Fibroblast of skin of back (primary cell): ENCODE measurements around the gene SARDH. TPM values are rescaled to one million over a fixed set of nuclear protein-coding genes. Genes with fewer than 3 reads are reported as not detected.
A peak's percentile ranks its signal among the peaks of the same experiment; 100 is the strongest.

Source experiments
- DNase-seq: peaks from one replicate; pipeline ENCODE4 v3.0.0-alpha.2; 2013
- polyA plus RNA-seq, 2 experiments: library from polyadenylated mRNA; unstranded; fragments of 120-200 nt; gene quantifications; one replicate each; pipeline ENCODE4 v1.2.1, GENCODE V29; 2013; ENCODE audit not compliant: insufficient read length in 2 of 2

SARDH gene
- polyA plus RNA-seq (2013, experiment 1 of 2; ENCODE audit: insufficient read length): 1.2 TPM
- polyA plus RNA-seq (2013, experiment 2 of 2; ENCODE audit: insufficient read length): 1.2 TPM

DNA sequence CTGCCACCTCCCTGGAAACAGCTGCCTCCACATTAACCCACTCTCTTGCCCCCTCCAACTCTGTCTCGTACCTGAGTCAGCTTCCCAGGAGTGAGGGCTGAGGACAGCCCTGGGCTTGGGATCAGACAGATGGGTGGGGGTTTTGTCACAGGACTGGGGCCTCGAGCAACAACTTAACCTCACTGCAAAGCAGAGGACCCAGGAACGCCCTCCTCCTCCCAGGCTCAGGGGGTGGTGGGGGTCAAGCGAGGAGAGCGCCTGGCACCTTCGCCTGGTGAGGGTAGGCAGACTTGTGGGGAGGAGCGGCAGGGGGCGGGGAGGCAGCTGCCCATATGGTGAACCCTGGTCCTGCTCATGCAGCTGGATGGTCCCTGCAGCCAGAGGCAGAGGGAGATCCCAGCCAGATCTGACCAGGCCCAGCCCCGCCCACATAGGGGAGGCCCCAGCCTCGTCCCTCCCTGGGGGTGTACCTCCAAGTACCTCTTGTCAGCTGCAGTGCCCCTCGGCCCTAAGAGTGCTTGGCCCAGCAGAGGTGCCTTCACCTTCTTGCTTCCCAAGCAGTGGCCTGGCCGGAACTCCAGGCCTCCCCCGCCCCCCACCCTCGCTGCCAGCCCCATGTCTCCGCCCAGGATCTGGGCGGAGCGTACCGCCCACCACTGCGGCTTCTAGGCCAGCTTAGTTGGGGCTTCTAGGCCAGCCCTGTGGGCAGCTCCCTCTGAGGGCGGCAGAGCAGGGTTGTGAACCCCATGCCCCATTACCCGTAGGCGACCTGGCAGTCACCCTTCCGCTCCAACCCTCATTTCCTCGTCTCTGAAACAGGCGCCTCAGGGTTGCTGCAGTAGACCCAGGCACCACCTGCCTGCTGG, at the start of gene SARDH:
TSS of gene SARDH (minus strand) at position 579 of the 866 bp plus-strand sequence. CDS start 4,179 bp downstream, outside the sequence.
- peak; percentile 30 for DNase-seq

DNA sequence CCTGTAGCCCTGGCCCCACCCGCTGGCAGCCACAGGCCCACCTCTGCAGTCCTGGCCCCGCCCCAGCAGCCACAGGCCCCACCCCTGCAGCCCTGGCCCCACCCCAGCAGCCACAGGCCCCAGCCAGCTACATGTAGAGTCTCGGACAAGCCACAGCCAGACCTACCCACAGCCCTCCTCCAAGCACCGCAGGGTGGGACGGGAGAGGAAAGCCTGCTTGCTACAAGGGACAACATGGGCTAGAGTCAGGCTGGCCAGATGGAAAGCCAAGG, 49.5 kb upstream of the SARDH start:
- DNase-seq: peak; percentile 12

- DNase-seq: no peak
Observed at GRCh38 chr9:133786907-133787753, 49.0 kb upstream of the SARDH start.

GRCh38 chr9:133786371-133786753, 48.2 kb upstream of the SARDH start:
- no peak for DNase-seq

DNA sequence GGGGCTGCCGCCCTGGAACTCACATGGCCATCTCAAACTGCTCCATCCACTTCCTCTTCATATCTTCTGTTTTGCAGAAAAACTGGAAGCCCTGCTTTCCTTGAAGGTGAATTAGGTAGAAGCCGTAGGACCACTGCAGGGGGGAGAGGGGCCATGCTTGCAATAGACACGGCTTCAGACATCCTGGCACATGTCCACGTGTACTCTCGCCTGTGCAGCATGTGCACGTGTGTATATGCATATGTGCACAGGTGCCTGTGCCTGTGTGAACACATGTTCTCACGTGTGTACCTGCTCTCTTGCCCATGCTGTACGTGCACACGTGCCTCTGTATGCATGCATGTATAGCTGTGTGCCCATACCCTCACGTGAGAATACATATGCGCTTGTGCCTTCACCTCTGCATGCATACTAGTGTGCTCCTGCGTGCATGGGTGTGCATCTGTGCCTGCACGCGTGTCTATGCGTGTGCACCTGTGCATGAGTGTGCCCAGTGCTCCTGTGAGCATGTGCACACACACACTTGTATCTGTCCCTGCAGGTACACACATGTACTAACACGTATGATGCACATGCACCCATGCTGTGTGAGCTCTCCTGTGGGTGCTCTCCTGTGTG, 47.7 kb upstream of the SARDH start:
- DNase-seq: no peak

DNA sequence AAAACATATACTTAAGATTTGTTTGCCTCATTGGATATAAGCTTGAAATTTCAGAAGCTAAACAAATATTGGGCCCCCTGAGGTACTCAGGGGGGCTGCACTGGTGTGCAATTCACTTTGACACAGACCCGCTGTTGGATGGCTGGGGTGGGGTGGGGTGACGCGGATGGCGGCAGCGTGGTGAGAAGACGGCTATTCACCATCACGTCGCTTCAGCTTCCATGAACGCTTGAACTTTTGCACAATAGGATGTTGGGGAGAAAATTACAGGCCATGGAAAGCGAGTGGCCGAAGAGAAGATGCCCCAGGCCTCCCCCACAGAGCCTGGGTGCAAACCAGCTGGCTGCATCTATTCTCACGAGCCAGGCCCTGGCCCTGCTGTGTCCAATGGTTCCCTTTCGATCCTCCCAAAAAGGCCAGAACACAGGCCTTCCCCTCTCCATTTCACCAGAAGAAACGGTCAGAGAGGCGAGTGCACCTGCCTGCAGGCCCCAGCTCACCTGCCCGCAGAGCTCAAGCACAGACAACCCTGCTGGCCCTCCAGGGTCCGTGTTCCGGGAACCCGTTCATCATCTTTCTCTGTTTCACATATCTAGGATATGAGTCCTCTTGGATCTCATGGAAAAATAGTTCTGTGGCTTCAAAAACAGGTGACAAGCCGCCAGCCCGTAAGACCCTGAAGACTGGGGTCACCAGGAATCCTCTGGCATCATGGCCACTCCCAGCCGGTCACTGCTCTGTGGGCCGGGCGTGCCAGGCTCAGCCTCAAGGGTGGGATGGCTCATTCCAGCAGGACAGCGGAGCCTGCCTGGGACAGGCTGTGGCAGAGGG, 46.8 kb upstream of the SARDH start:
- no peak for DNase-seq

GRCh38 chr9:133783331-133783731, 45.2 kb upstream of the SARDH start:
- no peak for DNase-seq

DNA sequence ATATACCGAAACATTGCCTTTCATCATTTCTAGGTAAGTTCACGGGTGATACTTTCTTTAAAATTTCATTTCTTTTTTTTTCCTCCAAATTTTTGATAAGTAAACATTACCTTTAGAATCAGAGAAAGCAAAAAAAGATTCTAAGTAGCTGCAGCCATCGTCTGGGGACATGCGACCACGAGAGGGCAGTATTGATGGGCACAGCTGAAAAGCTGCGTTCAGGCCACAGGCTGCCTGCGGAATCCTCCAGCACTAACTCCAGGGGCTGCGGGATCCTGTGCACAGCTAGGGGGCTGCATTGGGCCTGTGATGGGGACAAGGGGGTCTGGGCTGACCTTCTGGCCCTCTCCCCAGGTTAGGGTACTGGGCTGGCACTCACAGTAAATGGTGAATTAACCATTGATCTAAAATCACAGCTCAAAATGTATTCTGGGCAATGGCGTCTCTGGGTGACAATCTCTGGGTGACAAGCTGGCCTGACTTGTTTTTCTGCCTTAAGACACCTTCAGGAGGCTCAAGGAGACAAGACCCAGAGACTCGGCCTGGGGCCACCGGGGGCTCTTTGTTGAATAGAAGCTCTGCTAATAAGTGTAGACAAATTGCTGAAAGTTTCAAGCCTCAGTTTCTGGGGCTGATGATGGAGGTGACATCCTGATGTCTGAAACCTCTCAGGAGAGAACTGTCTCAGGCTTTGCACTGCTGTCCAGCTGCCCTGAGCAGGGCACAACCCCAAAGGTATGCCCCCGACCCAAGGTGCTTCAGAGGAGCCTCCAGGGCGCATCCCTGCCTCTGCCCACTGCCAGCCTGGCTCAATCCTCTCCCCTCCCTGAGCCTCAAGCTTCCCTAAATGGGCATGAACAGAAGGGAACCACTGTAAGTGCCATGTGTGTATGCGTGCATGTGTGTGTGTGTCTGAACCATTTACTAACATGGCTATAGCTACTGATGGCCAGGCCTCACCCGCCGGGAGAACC, 44.3 kb upstream of the SARDH start:
- DNase-seq: peak; percentile 57

- no peak for DNase-seq
Observed at GRCh38 chr9:133781828-133782135, 43.6 kb upstream of the SARDH start.

DNA sequence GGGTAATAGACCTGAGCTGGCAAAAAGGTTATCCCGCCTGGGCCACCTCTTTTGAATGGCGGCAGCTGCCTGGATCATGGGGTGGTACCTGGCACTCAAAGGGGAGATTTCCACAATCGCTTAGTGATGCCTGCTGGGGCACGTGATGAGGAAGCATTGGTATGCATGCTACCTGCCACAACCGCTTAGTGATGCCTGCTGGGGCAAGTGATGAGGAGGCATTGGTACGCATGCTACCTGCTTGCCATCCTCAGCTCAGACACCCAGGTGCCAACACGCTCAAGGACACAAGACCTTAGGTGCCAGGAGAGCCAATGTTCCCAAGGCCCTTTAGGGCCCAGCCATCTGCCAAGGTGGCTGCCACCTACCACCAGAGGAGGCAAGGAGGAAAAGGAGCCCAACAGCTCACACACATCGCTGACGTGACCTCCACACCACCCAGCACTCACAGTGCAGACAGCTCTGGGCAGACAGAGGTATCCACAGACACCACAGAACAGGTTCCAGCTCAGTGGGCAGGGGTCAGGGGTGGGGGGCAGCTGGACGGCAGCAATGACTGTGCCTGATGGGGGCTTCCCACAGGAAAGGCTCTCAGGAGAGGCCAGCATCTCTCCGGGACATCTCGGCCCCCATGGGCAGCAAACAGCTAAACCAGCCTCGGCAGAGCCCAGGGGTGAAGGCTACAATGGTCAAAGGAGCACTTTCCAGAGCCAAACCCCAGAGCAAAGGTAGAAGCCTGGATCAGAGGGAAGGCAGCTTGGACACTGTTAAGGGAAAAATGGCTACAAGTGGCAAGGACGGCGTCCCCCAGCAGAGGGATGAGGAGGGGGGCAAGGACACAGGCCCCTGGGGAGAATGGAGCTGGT, 43.0 kb upstream of the SARDH start:
- DNase-seq: no peak

DNA sequence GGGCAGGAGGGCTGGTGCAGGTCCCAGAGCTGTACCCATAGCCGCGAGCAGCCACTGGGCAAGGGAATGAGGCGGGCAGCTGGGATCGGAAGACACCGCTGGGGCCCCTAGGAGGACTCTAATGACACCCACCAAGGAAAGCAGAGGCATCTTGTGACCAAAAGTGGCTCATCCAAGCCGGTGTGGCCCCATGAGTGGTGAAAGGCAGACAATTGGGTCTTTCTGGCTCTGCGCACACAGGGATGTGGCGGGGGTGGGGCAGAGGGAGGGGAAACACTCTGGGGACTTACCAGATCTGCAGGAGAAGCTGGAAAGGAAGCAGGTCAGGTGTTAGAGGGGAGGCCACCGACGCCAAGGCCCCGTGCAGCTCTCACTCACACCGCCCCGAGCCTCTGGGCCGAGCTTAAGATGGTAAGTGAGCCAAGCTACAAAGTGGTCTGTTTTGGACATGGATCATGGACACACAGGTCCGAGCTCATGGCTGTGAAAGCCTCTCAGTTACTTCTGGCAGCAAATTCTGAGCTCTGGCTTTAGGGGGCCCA, 42.3 kb upstream of the SARDH start:
- DNase-seq: no peak

DNA sequence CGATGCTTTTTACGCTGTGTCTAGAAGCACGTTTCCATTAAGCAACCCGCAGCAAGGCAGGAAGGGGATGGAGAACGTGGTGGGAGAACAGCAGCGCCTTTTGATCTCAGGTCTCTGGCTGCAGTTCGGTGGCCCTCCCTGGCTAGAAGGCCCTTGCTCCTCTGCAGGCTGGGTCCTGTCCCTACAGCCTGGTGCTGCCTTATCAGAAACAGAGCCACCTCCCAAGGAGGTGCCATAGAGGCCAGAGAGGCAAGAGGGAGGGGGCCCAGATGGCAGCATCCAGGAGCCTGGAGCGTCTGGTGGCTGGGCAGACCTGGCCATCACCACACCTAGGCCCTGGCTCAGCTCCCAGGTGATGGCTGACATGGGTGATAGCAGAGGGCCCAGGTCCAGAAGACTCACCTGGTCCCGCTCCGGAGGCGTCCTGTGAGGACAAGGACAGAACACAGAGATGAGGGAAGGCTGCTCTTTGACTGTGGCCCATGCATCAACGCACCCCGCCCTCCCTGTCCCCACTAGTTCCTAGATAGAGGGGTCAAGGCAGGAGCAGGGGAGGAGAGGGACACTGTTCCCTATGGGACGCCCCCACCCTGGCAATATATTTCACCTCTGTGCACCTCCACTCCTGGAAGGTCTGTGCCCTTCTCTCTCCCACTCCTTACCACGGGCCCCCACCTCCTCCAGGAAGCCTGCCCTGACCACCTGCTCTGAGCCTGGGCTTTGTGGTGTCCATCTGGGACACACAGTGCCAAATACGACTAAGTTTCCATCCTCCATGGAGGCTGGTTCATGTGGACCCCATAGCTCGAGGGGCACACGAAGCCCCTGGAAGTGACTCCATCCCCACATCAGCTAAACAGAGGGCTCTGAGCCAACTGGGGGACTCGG, 41.6 kb upstream of the SARDH start:
- DNase-seq: no peak

DNA sequence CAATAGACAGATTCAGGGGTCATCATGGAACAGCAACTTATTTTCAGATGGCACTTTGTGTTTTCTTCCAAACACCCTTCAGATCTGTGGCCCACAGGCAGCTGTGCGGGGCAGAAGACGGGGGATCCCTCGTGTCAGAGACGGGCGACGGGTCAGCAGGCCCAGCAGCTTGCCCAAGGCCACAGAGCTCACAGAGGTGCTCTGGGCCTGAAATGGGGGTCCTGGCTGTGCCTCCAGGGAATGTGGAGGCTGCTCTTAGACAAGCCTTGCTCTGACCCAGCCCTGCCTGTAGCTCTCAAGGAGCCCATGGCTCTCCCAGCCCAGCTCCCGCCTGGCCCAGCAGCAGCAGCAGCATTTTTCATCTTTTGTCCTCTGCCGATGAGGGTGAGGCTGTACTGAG, 40.9 kb upstream of the SARDH start:
- DNase-seq: no peak

- no peak for DNase-seq
Observed at GRCh38 chr9:133778336-133779013, 40.3 kb upstream of the SARDH start.

DNA sequence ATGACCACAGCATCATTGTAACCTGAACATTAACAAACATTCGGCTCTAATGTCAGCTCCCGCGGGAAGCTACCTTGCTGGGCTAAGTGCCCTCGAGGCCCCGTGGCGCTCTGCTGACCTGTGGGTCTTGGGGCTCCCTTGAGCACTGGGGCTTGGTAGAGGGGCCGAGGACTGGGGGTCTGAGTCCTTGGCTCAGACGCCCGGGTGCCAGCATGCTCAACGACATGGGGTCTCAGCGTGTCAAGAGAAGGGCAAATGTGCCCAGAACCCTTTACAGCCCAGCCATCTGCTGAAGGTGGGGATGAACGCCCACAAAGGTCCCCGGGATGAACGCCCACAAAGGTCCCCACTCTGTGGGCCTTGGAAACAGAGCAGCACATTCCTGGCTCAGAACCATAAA, 39.7 kb upstream of the SARDH start:
- no peak for DNase-seq

DNA sequence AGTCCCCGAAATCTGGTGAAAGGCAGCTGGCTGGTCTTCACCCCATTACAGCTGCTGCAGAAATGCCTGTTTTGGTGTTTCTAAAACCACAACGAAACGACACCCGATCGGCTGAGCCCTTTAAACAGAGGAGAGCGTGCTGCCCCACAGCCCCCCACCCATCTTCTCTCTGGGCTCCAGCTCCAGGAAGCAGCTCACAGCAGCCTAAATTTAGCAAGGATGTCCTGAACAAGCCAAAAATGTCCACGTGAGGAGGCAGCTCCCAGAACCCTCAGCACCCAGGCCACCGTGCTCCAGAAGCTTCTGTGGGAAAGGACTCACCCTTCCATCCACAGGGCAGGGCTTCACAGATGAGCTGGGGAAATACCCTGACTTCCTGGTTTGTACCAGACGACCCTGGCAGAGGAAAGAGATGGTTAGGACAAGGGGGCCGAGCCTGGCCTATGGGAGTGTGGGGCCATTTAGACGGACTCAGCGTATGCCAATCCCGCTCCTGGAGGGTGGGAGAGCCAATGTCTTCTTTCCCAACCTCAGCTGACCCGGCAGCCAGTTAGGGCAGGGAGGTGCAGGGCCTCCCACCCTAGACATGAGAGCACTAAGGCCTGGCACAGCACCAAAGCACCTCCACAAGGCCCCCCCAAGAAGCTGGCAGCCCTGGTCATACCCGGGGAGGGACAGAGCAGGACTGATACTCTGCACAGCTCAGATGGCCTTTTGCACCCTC, 39.1 kb upstream of the SARDH start:
- no peak for DNase-seq
